Brain microvascular endothelial cell (primary cell): ENCODE results near the gene METRNL.

Experiments used
- DNase-seq: peaks from one replicate; pipeline ENCODE4 v3.0.0-alpha.2; 2020
- H3K27ac ChIP-seq: fragments of 250-450 bp; sonication (Bioruptor Pico); 2 replicates; pipeline ENCODE4 v1.5.1; 2020; ENCODE audit warnings: mild to moderate bottlenecking, moderate library complexity
- H3K27me3 ChIP-seq: fragments of 250-450 bp; sonication (Bioruptor Pico); replicated peaks from 2 replicates; pipeline ENCODE4 v1.5.1; 2020; ENCODE audit warnings: mild to moderate bottlenecking
- H3K36me3 ChIP-seq: fragments of 250-450 bp; sonication (Bioruptor Pico); replicated peaks from 2 replicates; pipeline ENCODE4 v1.5.1; 2020; ENCODE audit warnings: mild to moderate bottlenecking
- H3K4me3 ChIP-seq: 2 replicates; pipeline ENCODE4 v1.5.1; 2011; ENCODE audit warnings: low read depth, mild to moderate bottlenecking, control low read depth, low read length, moderate library complexity
- CTCF ChIP-seq: IDR thresholded peaks from 2 replicates; pipeline ENCODE4 v1.5.1; 2011; ENCODE audit warnings: low read depth, mild to moderate bottlenecking, moderate library complexity, low read length, control low read depth, inconsistent platforms; ENCODE audit errors: missing control alignments
- in situ Hi-C: cut with HindIII; loops from 2 replicates; pipeline ENCODE4 v1.10.0; 2017; ENCODE audit warnings: low sequenced_read_pairs, low pct_ligation_motif_present

METRNL gene

GRCh38 chr17:83101805-83102480, 22.5 kb downstream of the METRNL start:
- Histone ChIP-seq H3K4me3 (no peak overlapping the region), H3K27me3 (no peaks in the 10 kb centered on the region), H3K36me3 (no peaks in the 10 kb centered on the region), H3K27ac (no peak overlapping the region)
- in situ Hi-C loops, result no loop called here
- no peak for TF ChIP-seq CTCF
- no peak for DNase-seq

DNA sequence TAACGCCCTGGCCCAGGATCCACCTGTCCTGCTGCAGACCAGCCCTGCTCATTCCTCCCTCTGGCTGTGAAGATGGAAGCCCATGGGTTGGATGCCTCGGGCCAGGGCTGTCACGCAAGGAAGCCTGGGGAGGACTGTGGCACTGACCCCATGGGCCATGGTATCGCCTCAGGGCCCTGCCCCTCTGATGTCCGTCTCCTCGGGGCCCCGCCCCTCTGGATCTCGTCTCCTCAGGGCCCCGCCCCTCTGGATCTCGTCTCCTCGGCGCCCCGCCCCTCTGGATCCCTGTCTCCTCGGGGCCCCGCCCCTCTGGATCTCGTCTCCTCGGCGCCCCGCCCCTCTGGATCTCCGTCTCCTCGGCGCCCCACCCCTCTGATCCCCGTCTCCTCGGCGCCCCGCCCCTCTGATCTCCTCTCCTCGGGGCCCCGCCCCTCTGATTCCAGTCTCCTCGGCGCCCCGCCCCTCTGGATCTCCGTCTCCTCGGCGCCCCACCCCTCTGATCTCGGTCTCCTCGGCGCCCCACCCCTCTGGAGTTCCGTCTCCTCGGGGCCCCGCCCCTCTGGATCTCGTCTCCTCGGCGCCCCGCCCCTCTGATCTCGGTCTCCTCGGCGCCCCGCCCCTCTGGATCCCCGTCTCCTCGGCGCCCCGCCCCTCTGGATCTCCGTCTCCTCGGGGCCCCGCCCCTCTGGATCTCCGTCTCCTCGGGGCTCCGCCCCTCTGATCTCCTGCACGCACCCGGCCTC, 24.0 kb downstream of the METRNL start:
- H3K4me3 ChIP-seq, result peak overlapping the region; percentile 31
- no peaks in the 10 kb centered on the region for H3K36me3 ChIP-seq
- no peaks in the 10 kb centered on the region for H3K27me3 ChIP-seq
- in situ Hi-C loops, result no loop called here
- no peak for TF ChIP-seq CTCF
- no peak overlapping the region for H3K27ac ChIP-seq
- peak; percentile 42 for DNase-seq

DNA sequence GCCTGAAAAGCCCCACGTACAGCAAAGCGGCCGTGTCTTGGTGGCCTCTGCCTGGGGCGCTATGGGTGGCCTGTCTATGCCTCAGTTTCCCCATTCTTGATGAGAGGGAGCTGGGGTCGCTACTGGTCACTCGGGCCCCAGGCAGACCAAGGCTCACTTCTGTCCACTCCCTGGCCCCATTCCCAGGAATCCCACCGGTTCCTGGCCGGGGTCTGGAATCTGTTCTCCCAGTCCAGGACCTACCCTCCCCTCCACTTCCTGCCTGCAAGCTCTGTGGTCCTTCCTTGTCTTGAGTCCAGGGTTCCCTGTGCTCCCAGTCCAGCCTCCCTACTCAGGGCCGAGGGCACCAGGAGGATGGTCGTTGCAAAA, 24.5 kb downstream of the METRNL start:
- no peak for TF ChIP-seq CTCF
- Histone ChIP-seq H3K27ac (no peak overlapping the region), H3K4me3 (no peak overlapping the region), H3K36me3 (no peaks in the 10 kb centered on the region), H3K27me3 (no peaks in the 10 kb centered on the region)
- in situ Hi-C loops, result no loop called here
- DNase-seq, result no peak

DNA sequence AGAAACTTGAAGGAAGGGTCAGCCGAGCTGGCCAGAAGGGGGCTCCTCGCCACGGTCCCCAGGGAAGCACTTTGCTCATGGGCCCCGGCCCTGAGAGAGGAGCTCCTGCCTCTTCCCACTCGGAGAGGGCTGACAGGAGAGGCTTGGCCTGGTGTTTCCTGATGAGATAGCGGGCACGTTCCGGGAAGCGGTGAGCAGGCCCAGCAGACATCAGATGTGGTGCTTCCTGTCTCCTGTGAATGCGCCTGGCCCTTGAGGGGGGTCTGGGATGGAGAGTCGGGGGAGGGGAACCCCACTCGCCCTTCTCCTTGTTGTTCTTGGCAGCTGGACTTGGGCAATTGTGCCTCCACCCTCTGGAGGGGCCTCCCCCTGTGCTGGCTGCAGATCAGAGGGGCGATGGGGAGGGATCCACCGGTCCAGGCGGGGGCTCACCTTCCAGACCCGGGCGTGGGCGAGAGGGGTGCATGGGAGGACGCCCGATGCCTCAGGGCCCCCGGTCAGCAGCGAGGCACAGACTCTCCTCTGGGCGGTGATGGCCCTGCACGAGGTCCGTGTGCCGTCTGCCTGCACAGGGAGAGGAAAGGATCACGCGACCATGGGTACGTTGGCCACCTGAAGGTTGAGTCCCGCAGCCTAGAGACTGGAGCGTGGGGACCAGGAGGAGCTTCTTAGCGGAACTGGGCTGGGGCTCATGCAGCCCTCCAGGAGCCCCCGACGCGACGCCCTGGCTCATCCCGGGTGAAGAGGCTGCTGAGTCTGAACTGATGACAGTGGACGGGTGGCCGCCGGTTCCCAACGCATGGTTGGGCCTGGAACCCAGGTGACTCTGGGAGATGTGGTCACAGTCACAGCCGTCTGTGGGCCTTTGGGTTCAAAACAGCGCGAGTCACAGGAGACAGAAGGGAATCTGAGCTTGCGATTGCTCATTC, 25.4 kb downstream of the METRNL start:
- in situ Hi-C loops, result no loop called here
- no peaks in the 10 kb centered on the region for H3K36me3 ChIP-seq
- TF ChIP-seq CTCF, result peak; percentile 26
- no peak overlapping the region for H3K27ac ChIP-seq
- no peaks in the 10 kb centered on the region for H3K27me3 ChIP-seq
- no peak overlapping the region for H3K4me3 ChIP-seq
- DNase-seq, result no peak

DNA sequence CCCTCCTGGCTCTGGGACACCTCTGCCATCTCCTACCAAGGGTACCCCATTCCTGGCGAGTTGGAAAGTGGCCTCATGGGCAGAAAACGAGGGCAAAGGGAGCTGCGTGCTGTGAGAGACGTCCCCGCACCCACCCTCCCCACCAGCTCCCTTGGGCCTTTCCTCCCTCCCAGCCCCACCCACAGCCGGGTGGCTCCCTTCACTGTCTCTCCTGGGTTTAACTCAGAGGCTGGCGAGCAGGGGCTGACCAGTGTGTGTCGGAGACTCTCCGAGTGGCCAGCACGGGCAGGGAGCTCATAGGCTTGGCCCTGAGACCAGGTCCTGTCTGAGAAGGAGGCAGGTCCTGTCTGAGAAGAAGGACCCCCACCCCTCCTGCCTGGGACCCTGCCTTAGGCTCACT, 26.1 kb downstream of the METRNL start:
- H3K27me3 ChIP-seq, result no peaks in the 10 kb centered on the region
- TF ChIP-seq CTCF, result no peak
- no peak overlapping the region for H3K27ac ChIP-seq
- no peak overlapping the region for H3K4me3 ChIP-seq
- no peak for DNase-seq
- H3K36me3 ChIP-seq, result no peaks in the 10 kb centered on the region
- in situ Hi-C loops, result no loop called here
